Gastrocnemius medialis (tissue), 4 donors: ENCODE measurements around the gene CALML4.

ENCODE experiments used
- POLR2A ChIP-seq, 2 donors: fragments of 450-650 bp; IDR thresholded peaks; one replicate each; pipeline ENCODE4 v1.6.1; 2017; ENCODE audit warnings: antibody characterized with exemption in 2 of 2, mild to moderate bottlenecking in 2 of 2, moderate library complexity in 2 of 2
- TF ChIP-seq, protein P1 (sequence below), 5 experiments: fragments of 450-650 bp in 3 of 5; fragments of 200-600 bp in 2 of 5; sonication (generic) in 2 of 5; IDR thresholded peaks in 4 of 5; conservative IDR thresholded peaks in 1 of 5; 1 replicate in 4 of 5; 2 replicates in 1 of 5; pipeline ENCODE4 v1.5.1; 2016 to 2019; ENCODE audit warnings: antibody characterized with exemption in 5 of 5, mild to moderate bottlenecking in 3 of 5, moderate library complexity in 3 of 5

DNA sequence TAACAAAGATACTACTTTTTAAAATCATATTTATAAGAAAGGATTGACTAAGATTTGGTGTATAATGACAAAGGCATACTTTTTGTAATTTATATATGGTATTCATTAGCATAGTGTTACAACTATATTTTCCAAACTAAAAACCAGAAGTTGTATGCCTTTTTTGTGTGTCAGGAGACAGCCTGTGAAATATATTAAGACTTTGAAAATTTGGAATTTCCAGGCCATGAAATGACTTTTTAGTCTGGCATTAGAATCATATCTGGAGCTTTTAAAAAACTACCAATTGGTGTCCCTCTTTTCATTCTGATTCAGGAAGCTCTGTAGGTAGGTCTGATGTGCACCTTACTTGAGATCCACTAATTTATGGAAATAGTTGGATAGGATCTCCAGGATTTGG is 41.9 kb downstream of the CALML4 start:
- TF ChIP-seq, protein P1, sequence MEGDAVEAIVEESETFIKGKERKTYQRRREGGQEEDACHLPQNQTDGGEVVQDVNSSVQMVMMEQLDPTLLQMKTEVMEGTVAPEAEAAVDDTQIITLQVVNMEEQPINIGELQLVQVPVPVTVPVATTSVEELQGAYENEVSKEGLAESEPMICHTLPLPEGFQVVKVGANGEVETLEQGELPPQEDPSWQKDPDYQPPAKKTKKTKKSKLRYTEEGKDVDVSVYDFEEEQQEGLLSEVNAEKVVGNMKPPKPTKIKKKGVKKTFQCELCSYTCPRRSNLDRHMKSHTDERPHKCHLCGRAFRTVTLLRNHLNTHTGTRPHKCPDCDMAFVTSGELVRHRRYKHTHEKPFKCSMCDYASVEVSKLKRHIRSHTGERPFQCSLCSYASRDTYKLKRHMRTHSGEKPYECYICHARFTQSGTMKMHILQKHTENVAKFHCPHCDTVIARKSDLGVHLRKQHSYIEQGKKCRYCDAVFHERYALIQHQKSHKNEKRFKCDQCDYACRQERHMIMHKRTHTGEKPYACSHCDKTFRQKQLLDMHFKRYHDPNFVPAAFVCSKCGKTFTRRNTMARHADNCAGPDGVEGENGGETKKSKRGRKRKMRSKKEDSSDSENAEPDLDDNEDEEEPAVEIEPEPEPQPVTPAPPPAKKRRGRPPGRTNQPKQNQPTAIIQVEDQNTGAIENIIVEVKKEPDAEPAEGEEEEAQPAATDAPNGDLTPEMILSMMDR (IDR thresholded peaks at IDR 0.05 in 4 of 5, conservative IDR thresholded peaks at IDR 0.05 in 1 of 5), result no peak
- TF ChIP-seq POLR2A (IDR thresholded peaks at IDR 0.05), result no peak
